Myocyte (in vitro differentiated cells): ENCODE results near the gene KLF18. TPM values are rescaled to one million over a fixed set of nuclear protein-coding genes. Genes with fewer than 3 reads are reported as not detected.
"Not testable (repeated sequence)": the region's sequence is repeated elsewhere in the genome, so short reads cannot be mapped to it uniquely, and the experiment has no call there.

ENCODE experiments used
- DNase-seq: peaks from one replicate; pipeline ENCODE4 v3.0.0-alpha.2; 2012; ENCODE audit warnings: low read depth
- total RNA-seq: library from RNA; depleted of rRNA; stranded (reverse); fragments of >200 nt; gene quantifications from 2 replicates; pipeline ENCODE4 v1.2.3, GENCODE V29; 2014

Gene KLF18
- total RNA-seq, 1 donor from 2014 or later: not detected

DNA sequence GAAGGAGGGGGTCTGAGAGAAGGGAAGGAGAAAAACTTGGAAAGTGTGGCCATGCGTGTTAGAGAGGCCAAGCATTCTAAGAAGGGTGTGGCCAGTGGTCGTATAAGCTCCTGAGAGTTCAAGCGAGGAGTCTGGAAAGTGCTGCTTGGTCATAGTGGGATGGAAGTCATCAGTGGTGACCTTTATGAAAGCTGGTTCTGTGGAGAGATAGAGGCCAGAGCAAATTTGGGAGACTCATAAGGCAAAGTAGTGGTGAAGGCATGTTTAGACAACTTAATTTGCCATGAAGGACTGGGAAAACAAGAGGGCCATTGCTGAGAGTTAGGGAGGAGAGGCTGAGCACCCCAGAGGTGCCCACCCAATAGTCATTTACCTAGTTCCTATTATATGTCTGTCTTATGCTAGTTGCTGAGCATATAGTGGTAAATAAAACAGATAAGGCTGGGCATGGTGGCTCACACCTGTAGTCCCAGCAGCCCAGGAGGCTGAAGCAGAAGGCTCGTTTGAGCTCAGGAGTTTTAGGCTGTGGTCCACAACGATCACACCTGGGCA, 21.0 kb downstream of the KLF18 start:
- DNase-seq: no peak

DNA sequence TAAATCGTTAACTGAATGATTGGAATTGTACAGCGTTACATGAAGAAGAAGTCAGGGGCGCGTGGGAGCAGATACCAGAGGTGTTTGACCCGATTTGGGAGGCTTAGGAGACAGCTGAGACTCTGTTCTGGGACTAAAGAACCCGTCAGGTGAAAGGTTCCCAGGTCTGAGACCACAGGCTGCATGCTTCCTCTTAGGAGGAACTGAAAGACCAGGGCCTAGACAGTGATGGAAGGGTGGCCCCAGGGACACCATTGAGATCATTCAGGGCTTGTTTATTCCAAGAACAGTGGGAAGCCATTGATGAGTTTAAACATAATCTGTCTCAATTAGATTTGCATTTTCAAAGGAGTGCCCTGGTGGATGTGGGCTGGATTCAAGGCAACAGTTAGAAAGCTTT, 21.9 kb downstream of the KLF18 start:
- no peak for DNase-seq

DNA sequence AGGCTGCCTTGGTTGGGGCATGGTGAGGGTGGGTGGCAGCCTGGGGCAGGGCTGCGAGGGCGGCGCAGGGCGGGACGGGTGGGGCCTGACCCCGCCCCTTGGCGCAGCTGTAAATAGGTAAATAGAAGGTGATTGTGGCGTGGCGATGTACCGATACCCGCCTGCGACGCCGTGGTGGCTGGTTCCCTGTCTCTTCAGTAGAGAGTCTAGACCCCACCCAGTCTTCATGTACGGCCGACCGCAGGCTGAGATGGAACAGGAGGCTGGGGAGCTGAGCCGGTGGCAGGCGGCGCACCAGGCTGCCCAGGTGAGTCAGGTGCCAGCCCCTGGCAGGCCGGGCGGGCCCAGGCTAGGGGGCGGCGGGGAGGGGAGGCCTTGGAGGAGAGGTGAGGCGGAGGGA, 22.7 kb downstream of the KLF18 start, which contains the start of gene KLF17:
KLF17 (plus strand) TSS at position 140 of the 400 bp plus-strand sequence; CDS start at position 227, 87 bp downstream.
- DNase-seq: no peak

DNA sequence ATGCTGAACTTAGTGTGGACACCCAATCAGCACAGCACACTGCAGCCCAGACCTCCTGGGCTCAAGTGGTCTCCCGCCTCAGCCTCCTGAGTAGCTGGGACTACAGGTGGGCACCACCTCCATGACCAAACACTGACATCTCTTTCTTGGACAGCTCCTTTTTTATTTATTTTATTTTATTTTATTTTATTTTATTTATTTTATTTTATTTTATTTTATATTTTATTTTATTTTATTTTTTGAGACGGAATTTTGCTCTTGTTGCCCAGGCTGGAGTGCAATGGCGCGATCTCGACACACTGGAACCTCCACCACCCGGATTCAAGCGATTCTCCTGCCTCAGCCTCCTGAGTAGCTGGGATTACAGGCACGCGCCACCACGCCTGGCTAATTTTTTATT, 24.2 kb downstream of the KLF18 start:
- DNase-seq: not testable (repeated sequence)

DNA sequence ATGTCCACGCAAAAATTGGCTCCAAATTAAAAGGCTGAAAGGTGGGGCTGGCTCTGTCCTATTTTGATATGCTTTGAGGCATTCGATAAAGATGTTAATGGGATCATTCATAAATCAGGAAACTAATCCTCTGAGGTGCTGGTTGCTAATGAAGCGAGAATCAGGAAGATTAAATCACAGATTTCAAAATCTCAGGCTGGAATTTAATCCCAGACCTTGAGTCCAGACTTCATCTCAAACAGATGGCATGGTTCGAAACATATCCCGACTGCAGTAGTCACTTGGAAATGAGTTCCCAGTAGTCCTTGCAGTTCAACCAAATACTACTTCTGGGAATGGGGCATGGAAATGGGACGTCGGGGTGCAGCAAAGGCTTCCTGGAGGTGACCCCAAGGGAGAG, 27.3 kb downstream of the KLF18 start:
- no peak for DNase-seq

DNA sequence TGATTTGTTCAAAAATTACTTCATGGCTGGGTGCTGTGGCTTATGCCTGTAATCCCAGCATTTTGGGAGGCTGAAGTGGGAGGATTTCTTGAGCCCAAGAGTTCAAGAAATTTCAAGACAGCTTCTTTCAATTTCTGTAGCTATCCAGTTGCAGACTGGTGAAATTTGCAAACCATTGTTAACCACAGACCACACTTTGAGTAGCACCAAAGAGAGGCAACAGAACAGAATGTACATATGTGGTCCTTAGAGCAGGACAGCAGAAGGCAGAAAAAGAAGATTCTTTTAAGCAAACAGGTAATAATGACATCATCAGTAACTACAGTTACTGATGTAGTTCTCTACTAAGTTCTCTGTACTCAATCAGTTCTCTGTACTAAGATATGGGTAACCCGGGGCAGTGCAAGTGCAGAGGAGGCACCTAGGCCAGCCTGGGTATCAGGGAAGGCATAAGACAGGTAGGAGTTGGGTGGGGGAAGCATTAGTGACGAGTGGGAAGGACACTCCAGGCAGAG, 28.3 kb downstream of the KLF18 start:
- DNase-seq: no peak

DNA sequence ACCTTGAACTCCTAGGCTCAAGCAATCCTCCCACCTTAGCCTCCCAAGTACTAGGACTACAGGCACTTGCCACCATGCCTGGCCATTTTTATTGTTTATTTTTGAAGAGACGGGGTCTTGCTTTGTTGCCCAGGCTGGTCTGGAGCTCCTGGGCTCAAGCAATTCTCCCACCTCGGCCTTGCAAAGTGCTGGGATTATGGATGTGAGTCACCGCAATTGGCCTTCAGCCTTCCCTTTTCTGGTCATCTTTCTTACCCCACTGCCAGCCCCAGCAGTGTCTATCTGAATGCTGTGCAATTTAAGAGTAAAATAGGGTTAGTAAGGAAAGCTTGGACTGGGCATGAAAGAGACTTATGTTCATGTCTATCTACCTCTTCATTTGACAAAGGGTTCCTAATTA, 28.9 kb downstream of the KLF18 start:
- peak; percentile 20 for DNase-seq

DNA sequence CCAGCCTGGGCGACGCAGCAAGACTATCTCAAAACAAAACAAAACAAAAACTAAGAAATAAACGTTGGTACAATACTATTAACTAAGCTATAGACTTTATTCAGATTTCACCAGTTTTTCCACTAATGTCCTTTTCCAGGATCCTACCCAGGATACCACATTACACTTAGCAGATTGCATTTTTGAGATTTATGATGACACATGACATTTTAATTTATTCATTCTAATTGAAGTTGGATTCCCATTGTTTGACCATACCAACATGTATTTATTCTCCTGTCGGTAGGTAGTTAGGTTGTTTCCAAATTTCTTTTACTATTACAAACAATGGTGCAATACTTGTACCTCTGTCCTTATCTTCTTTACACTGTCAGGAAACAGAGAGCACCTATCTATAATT, 29.6 kb downstream of the KLF18 start:
- no peak for DNase-seq

DNA sequence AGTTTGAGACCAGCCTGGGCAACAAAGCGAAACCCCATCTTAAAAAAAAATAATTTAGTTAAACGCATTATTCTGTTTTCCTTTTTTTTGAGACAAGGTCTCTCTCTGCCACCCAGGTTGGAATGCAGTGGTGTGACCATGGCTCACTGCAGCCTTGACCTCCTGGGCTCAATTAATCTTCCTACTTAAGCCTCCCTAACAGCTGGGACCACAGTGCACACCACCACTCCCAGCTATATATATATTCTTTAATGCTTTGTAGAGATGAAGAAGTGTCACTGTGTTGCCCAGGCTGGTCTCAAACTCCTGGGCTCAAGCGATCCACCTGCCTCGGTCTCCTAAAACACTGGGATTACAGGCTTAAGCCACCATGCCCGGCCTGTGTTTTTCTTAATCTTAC, 30.5 kb downstream of the KLF18 start:
- peak; percentile 55 for DNase-seq

DNA sequence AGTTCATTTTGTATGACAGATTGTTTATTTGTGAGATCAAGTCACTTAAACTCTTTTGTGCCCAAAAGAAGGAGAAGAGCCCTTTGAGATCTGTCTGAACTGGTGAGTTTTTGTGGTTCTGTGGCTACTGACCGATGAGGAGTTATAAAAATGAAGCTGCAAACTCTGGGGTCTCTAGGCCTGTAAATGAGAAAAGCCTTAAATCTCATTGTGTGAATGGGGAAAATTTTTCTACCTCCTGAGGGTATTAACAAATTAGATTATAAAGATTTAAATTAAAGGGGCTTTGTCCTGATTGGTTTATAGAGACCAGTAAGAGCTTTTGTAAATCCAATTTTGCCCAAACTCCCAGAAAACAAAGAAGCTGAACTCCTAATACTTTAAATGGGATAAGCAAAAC, 32.5 kb downstream of the KLF18 start:
- no peak for DNase-seq

DNA sequence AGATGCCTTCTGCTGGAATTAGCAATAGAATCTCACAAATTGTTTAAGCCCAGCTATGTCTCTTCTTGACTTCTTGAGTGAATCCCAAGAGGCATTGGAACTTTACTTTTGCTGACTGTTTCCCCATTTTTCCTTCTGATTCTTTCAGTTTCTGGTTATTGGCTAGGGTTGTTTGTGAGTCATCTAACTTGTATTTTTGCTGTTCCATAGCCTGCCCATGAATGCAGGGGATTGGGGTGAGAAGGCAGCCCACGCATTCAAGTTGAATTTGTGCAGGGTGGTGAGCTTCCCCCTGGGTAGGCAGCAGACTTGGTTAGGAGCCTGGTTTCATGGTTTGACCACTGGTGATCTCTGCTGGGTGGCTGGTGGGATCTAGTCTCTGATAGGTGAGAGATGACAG, 33.2 kb downstream of the KLF18 start:
- DNase-seq: no peak

DNA sequence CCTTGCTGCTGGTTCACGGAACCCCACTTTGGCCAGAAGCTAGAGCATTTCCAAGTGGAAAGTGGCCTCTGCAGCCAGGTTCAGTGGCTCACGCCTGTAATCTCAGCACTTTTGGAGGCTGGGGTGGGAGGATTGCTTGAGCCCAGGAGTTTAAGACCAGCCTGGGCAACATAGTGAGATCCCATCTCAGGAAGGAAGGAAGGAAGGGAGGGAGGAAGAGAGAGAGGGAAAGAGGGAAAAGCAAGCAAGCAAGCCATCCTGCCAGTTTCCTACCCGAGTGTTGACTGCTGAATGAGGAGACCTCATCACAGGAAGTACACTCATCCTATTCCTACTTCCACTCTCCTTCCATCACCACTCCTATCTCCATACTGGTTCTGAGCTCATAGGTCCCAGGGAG, 35.6 kb downstream of the KLF18 start:
- no peak for DNase-seq

DNA sequence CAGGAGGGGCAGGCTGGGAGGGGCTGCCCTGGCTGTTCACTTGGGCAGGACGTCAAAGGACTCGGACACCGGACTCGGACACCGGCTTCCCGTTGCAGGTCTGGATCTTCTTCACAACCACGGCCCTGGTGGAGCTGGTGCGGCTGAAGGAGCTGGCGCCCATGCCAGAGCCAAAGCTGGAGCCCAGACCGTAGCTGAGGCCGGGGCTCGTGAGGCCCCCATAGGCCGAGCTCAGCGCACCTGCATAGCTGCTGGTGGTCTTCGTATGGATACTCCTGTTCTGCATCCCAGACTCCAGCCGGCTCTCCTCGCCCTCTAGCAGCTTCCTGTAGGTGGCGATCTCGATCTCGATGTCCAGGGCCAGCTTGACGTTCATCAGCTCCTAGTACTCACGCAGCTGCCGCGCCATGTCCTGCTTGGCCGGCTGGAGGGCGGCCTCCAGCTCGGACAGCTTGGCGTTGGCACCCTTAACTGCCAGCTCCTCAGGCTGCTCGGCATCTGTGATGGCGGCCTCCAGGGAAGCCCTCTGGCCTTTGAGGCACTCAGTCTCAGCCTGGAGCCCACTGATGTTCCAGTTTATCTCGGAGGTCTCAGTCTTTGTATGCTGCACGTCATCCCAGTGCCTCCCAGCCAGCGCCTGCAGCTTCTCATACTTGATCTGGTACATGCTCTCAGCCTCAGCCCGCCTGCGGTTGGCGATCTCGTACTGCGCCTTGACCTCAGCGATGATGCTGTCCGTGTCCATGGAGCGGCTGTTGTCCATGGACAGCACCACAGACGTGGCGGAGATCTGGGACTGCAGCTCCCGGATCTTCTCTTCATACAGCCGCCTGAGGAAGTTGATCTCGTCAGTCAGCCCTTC, 37.9 kb downstream of the KLF18 start:
- no peak for DNase-seq

DNA sequence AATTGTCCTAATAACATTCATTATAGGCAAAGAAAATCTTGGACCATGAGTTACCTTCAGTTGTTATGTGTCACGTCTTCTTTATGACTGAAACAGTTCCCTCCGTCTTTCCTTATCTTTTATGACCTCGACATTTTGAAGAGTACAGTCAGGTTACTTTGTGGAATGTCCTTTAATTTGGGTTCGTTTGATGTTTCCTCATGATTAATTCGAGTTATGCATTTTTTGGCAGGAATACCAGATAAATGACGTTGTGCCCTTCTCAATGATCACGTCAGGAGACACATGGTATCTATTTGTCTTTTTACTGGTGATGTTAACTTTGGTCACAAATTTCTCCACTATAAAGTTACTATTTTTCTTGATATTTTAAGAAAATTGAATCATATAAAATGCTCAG, 40.1 kb downstream of the KLF18 start:
- no peak for DNase-seq

DNA sequence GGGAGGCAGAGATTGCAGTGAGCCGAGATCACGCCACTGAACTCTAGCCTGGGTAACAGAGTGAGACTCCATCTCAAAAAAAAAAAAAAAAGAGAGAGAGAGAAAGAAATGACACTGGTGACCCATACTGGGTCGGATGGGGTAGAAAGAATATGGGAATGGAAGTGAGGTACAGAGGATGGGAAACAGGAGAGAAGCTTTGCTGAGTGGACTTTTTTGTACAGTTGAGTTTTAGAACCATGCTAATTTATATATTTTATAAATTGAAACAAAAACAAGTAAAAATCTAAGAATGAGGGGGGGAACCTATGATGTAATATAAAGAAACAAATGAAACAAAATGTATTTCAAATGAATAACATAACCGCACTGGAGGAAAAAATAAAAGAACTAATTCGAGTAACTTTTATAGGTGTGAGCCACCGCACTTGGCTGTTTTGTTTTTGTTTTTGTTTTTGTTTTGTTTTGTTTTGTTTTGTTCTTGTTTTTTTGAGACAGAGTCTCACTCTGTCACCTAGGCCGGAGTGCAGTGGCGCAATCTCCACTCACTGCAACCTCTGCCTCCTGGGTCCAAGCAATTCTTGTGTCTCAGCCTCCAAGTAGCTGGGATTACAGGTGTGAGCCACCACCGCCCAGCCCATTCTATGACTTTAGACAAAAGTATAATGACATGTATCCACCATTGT, 41.1 kb downstream of the KLF18 start:
- no peak for DNase-seq

DNA sequence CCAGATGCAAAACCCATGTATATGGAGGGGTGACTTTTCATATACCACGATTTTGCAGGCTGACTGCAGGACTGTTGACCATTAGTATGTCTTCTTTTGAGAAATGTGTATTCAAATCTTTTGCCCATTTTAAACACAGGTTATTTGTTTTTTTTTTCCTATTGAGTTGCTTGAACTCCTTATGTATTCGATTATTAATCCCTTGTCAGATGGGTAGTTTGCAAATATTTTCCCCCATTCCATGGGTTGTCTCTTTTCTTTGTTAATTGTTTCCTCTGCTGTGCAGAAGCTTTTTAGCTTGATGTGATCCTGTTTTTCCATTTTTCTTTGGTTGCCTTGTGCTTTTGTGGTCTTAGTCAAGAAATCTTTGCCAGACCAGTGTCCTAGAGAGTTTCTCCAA, 47.4 kb downstream of the KLF18 start:
- DNase-seq: no peak

DNA sequence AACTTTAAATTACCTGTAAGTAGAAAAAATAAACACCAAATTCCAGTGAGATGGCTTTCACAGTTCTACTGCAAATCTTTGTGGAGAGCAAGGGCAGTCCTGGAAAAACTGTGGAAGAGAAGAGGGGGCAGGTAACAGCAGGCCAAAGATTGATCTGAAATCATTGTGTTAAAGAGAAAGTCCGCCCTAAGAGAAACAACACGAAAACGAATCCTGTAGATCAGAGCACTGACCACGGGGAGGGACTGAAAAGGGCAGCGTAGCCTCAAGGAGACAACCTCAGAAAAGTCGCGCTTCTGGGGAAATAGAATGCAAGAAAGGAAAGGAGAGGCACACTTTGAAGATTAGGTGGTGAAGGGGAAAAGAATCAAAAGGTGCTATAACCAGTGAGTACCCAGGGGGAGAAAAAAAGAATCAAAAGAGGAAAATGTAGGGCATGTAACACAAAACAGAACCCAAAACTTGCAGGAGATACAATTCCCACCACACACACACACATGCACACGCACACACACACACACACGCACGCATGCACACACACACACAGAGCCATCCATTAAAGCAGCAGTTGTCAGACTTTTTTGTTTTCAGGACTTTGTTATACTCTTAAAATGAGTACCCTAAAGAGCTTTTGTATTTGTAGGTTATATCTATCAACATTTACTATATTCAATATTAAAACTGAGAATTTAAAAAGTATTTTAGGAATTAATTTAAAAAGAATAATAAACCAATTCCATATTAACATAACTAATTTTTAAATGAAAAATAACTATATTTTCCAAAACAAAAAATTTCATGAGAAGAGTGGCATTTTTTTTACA, 50.8 kb downstream of the KLF18 start:
- DNase-seq: no peak

DNA sequence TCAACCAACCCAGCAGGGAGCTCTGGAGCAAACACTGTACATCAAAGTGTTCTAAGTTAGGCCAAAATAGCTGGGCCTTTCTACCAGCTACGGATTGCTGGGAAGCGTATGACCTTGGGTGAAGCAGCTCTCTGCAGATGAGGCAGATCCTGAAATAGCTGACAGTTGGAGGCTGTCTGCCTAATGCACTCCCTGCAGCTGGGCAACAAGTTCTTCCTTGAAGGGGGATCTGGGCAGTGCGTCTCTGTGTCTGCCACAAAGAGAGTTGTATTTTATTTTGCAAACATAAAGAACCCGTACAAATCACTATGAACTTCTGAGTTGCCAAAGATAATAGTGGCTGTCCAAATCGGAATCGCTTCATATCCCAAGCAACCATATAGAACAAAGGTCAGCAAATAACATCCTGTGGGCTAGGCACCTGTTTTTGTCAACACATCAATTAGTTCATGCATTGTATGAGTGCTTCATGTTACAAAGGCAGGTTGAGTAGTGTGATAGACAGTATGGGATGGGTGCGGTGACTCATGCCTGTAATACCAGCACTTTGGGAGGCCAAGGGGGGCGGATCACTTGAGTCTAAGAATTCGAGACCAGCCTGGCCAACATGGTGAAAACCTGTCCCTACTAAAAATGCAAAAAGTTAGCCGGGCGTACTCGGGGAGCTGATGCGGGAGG, 51.9 kb downstream of the KLF18 start:
- DNase-seq: peak; percentile 73
